PFSK-1 (cell line): ENCODE data around the gene CTNNA1.

Source experiments
- FOXP2 ChIP-seq: optimal IDR thresholded peaks from 2 replicates; pipeline ENCODE3; 2011; ENCODE audit warnings: borderline replicate concordance, control low read depth, inconsistent platforms; ENCODE audit not compliant: insufficient read depth; ENCODE audit errors: extremely low read length, extremely low read depth
- POLR2AphosphoS5 ChIP-seq: IDR thresholded peaks from 2 replicates; pipeline ENCODE4 v1.6.1; 2012; ENCODE audit warnings: low read depth, mild to moderate bottlenecking, control low read depth, low read length, moderate library complexity
- SIN3A ChIP-seq: IDR thresholded peaks from 2 replicates; pipeline ENCODE4 v1.6.1; 2012; ENCODE audit warnings: mild to moderate bottlenecking, low read length, moderate library complexity, borderline replicate concordance; ENCODE audit not compliant: insufficient read depth
- TAF1 ChIP-seq: IDR thresholded peaks from 2 replicates; pipeline ENCODE4 v1.6.1; 2012; ENCODE audit warnings: low read length, control low read depth, borderline replicate concordance; ENCODE audit not compliant: insufficient read depth
- TF ChIP-seq, protein P1 (sequence below), 2 experiments: IDR thresholded peaks; 2 replicates each; pipeline versions ENCODE4 v1.6.1 to v1.8.0; 2011 to 2012; ENCODE audit warnings: low read depth in 2 of 2, low read length in 2 of 2, control low read depth in 1 of 2, inconsistent platforms in 1 of 2, mild to moderate bottlenecking in 1 of 2, moderate library complexity in 1 of 2; ENCODE audit not compliant: insufficient read depth in 1 of 2

The CTNNA1 gene

DNA sequence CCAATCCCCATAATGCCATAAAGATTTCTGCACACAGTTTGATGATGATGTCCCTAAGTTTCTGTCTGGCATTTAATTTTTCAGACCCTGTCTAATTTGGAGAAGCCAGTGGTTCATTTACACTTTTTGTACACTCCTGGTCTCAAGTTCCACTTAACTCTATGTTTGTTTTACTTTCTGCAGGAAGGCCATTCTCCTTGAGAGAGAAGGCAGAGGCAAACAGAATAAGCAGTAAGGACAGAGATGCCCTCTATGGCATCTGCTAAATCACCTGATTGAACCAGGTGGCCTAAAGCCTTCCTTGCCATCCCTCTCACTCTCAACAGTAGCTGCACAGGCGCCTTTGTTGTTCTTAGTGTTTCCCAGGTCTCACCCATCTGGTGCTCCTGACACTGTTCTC, 208.0 kb downstream of the CTNNA1 start:
- TF ChIP-seq, protein P1, sequence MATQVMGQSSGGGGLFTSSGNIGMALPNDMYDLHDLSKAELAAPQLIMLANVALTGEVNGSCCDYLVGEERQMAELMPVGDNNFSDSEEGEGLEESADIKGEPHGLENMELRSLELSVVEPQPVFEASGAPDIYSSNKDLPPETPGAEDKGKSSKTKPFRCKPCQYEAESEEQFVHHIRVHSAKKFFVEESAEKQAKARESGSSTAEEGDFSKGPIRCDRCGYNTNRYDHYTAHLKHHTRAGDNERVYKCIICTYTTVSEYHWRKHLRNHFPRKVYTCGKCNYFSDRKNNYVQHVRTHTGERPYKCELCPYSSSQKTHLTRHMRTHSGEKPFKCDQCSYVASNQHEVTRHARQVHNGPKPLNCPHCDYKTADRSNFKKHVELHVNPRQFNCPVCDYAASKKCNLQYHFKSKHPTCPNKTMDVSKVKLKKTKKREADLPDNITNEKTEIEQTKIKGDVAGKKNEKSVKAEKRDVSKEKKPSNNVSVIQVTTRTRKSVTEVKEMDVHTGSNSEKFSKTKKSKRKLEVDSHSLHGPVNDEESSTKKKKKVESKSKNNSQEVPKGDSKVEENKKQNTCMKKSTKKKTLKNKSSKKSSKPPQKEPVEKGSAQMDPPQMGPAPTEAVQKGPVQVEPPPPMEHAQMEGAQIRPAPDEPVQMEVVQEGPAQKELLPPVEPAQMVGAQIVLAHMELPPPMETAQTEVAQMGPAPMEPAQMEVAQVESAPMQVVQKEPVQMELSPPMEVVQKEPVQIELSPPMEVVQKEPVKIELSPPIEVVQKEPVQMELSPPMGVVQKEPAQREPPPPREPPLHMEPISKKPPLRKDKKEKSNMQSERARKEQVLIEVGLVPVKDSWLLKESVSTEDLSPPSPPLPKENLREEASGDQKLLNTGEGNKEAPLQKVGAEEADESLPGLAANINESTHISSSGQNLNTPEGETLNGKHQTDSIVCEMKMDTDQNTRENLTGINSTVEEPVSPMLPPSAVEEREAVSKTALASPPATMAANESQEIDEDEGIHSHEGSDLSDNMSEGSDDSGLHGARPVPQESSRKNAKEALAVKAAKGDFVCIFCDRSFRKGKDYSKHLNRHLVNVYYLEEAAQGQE (IDR thresholded peaks at IDR 0.05; ENCODE audit: insufficient read depth in 1 of 2, low read depth in 2 of 2, low read length in 2 of 2) = no peak
- no peak for TF ChIP-seq FOXP2
- no peak for TF ChIP-seq POLR2AphosphoS5
- TF ChIP-seq SIN3A = no peak
- TF ChIP-seq TAF1 = no peak

DNA sequence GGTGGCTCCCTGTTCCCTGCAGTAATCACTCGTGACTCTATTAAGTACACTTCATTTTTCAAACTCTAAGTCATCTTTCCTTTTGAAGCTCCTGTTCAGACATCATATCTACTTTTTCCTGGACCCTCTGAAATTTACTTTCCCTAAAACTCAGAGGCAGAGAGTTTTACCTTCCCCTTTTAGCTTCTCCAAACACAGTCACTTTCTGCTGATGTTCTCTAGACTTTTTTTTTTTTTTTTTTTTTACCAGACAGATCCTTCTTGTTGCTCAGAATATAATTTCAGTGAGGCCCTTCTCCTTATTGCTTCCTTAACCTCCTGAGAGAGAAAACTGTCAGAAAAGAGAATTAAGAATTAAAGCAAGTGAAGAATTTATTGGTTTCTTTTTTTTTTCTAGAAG, 208.5 kb downstream of the CTNNA1 start:
- TF ChIP-seq TAF1 (no peak), FOXP2 (no peak), SIN3A (no peak), POLR2AphosphoS5 (no peak)
- TF ChIP-seq, protein P1 (IDR thresholded peaks at IDR 0.05; ENCODE audit: insufficient read depth in 1 of 2, low read depth in 2 of 2, low read length in 2 of 2) = no peak

DNA sequence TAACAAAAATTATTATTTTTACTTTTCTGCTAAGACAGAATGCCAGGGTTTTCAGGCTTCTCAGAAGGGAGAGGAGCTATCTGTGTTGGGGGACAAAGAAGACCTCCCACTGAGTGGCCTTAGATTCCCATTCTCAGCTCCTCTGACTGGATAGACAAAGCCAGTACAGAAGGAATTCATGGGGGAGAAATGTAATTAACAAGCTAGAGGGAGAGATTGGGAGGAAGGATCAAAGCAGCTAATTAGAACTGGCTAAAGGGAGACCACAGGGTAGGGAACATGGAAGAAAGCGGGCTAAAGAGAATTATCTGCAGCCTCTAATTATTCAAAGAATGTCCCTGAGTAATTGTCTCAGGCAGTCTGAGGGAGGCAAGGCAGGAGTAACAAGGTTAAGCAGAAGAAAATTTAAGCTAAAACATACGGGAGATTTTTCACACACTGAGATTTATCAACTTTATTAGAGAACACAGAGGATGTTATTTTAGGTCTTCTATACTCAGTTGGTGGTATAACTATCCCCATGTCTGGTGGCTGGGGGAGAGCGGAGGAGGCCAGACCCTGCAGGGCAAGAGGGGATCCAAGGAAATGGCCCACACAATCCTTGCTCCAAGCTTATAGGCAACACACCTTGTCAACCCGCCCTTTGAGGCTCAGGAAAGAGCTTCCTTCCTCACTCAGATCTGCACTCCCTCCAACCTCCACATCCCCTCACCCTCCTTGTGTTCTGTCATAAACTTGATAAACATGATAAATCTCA, 209.6 kb downstream of the CTNNA1 start:
- TF ChIP-seq SIN3A (no peak), POLR2AphosphoS5 (no peak), FOXP2 (no peak), TAF1 (no peak)
- TF ChIP-seq, protein P1 (IDR thresholded peaks at IDR 0.05; ENCODE audit: insufficient read depth in 1 of 2, low read depth in 2 of 2, low read length in 2 of 2) = no peak

DNA sequence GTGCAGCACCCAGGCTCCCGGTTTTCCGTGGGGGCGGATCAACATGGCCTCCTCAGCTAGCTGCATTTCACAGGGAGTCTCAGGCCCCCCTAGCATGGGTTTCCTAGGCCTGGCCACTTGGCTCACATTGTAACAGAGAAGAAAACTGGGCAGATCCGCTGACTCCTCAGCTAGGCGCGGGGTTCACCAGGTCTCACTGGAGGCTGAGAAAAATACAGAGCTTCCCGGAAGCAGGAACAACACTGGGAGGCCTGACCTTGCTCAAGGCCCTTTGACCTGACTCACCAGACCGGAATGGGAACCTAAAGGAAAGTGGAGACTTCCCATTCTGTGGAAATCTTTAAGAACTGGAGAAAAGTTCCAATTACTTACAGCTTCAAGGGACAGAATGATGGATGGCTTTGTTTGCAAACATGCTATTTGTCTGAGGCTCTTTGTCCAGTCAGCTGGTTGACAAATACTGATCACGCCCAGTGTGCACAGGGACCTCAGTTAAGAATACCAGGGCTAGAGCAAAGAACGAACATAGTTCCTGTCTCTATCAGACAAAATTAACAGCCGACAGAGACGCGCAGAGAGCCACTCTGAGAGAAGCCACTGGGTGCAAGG, 210.6 kb downstream of the CTNNA1 start:
- no peak for TF ChIP-seq POLR2AphosphoS5
- TF ChIP-seq, protein P1 (IDR thresholded peaks at IDR 0.05; ENCODE audit: insufficient read depth in 1 of 2, low read depth in 2 of 2, low read length in 2 of 2) = no peak
- no peak for TF ChIP-seq FOXP2
- no peak for TF ChIP-seq SIN3A
- no peak for TF ChIP-seq TAF1
